GM12878 (cell line): Measurements from ENCODE around the gene DENND1B. TPM values are rescaled to one million over a fixed set of nuclear protein-coding genes. Genes with fewer than 3 reads are reported as not detected.

Experiments used
- ATAC-seq: fragments of 200-7000 bp; cut with Tn5 transposase; 3 replicates; pipeline ENCODE4 v1.9.1; 2020; ENCODE audit warnings: mild to moderate bottlenecking, moderate library complexity
- BruUV-seq: library from RNA; stranded (reverse); fragments of 400-500 nt; replicated peaks from 2 replicates; lab custom pipeline; 2021; lab: Mats Ljungman, UMichigan
- CTCF ChIA-PET: fragments of 300-600 bp; sonication (Branson Sonifier 250); formaldehyde crosslinking; extraction: SDS; loops from one replicate; lab custom pipeline; 2021; ENCODE audit warnings: inconsistent platforms; lab: Yijun Ruan, JAX
- POLR2A ChIA-PET: fragments of 350-600 bp; formaldehyde crosslinking; extraction: SDS; loops from one replicate; lab custom pipeline; 2021; ENCODE audit warnings: inconsistent platforms; lab: Charles Lee
- RAD21 ChIA-PET: fragments of 300-600 bp; sonication (Branson Sonifier 250); formaldehyde crosslinking; loops from one replicate; lab custom pipeline; 2023; ENCODE audit warnings: antibody characterized with exemption; ENCODE audit not compliant: unreplicated experiment; lab: Charles Lee
- SMC1A ChIA-PET: fragments of 300-600 bp; sonication (Branson Sonifier 250); formaldehyde crosslinking; loops from one replicate; lab custom pipeline; 2023; ENCODE audit not compliant: unreplicated experiment, uncharacterized antibody; lab: Charles Lee
- DNase-seq: peaks from one replicate; pipeline ENCODE4 v3.0.0-alpha.2; 2011; ENCODE audit warnings: low read depth, low spot score
- FAIRE-seq: peaks from 3 replicates; lab custom pipeline; 2011; peaks lifted over from hg19 to GRCh38; lab: Jason Lieb, UNC
- H2AFZ ChIP-seq: 2 replicates; pipeline ENCODE4 v1.6.0; 2011; ENCODE audit warnings: low read depth, low read length, control low read depth; ENCODE audit not compliant: control insufficient read depth
- H3K27ac ChIP-seq: 2 replicates; pipeline ENCODE4 v1.5.1; 2011; ENCODE audit warnings: control low read depth; ENCODE audit not compliant: control insufficient read depth, insufficient read depth
- H3K27me3 ChIP-seq, 2 experiments: replicated peaks in 1 of 2; 2 replicates each; pipeline versions ENCODE4 v1.6.0 to v1.6.1; 2011; ENCODE audit warnings: low read length in 1 of 2; ENCODE audit not compliant: control insufficient read depth in 2 of 2, insufficient read depth in 2 of 2
- H3K36me3 ChIP-seq, 2 experiments: 2 replicates each; pipeline ENCODE4 v1.5.1; 2011; ENCODE audit warnings: low read length in 1 of 2; ENCODE audit not compliant: control insufficient read depth in 2 of 2, insufficient read depth in 2 of 2
- H3K4me1 ChIP-seq: 2 replicates; pipeline ENCODE4 v1.6.1; 2011; ENCODE audit warnings: mild to moderate bottlenecking, low read length, moderate library complexity, mixed read lengths; ENCODE audit not compliant: control insufficient read depth, insufficient read depth
- H3K4me2 ChIP-seq: 2 replicates; pipeline ENCODE4 v1.6.0; 2011; ENCODE audit warnings: control low read depth; ENCODE audit not compliant: control insufficient read depth, insufficient read depth
- H3K4me3 ChIP-seq: fragments of 200-600 bp; sonication (generic); 2 replicates; pipeline ENCODE4 v1.5.1; 2016
- H3K79me2 ChIP-seq: 2 replicates; pipeline ENCODE4 v1.6.0; 2011; ENCODE audit warnings: low read length; ENCODE audit not compliant: control insufficient read depth, insufficient read depth
- H3K9ac ChIP-seq: 2 replicates; pipeline ENCODE4 v1.8.0; 2011; ENCODE audit warnings: low read length, control low read depth, mixed read lengths; ENCODE audit not compliant: control insufficient read depth, insufficient read depth
- H3K9me3 ChIP-seq: replicated peaks from 3 replicates; pipeline ENCODE4 v1.5.1; 2011; ENCODE audit warnings: mild to moderate bottlenecking, low read length; ENCODE audit not compliant: control insufficient read depth, insufficient read depth
- H4K20me1 ChIP-seq: 2 replicates; pipeline ENCODE4 v1.6.0; 2011; ENCODE audit not compliant: control insufficient read depth, insufficient read depth
- ATF3 ChIP-seq: IDR thresholded peaks from 2 replicates; pipeline ENCODE4 v1.6.1; 2011; ENCODE audit warnings: low read depth, mild to moderate bottlenecking, low read length, moderate library complexity, borderline replicate concordance; ENCODE audit errors: extremely low read depth
- CBX3 ChIP-seq: fragments of 200-600 bp; sonication (generic); IDR thresholded peaks from 2 replicates; pipeline ENCODE4 v1.6.1; 2016; ENCODE audit warnings: low read depth, borderline replicate concordance
- CHD4 ChIP-seq: fragments of 200-600 bp; sonication (generic); IDR thresholded peaks from 2 replicates; pipeline ENCODE4 v1.6.1; 2016; ENCODE audit warnings: mild to moderate bottlenecking
- CTCF ChIP-seq, 3 experiments: IDR thresholded peaks in 2 of 3; conservative IDR thresholded peaks in 1 of 3; 2 replicates each; pipeline ENCODE4 v1.5.1; 2011; ENCODE audit warnings: low read depth in 3 of 3, low read length in 3 of 3, mild to moderate bottlenecking in 3 of 3, control low read depth in 2 of 3, moderate library complexity in 2 of 3, inconsistent platforms in 1 of 3, mixed read lengths in 1 of 3; ENCODE audit not compliant: control insufficient read depth in 2 of 3, insufficient read depth in 1 of 3; ENCODE audit errors: extremely low read depth in 1 of 3
- EP300 ChIP-seq, 2 experiments: fragments of 150-350 bp in 1 of 2; IDR thresholded peaks; 2 replicates each; pipeline ENCODE4 v1.6.1; 2011 to 2012; ENCODE audit warnings: low read depth in 2 of 2, low read length in 2 of 2, borderline replicate concordance in 1 of 2, improper control_type of control experiment in 1 of 2, inconsistent platforms in 1 of 2; ENCODE audit not compliant: control insufficient read depth in 1 of 2
- ESRRA ChIP-seq: IDR thresholded peaks from 2 replicates; pipeline ENCODE4 v1.6.1; 2012; ENCODE audit warnings: mild to moderate bottlenecking, low read length, improper control_type of control experiment
- GATAD2B ChIP-seq: fragments of 450-650 bp; conservative IDR thresholded peaks from 2 replicates; pipeline ENCODE4 v1.6.1; 2017; ENCODE audit warnings: low read depth, mild to moderate bottlenecking, moderate library complexity
- JUNB ChIP-seq: IDR thresholded peaks from 2 replicates; pipeline ENCODE4 v1.6.1; 2016; ENCODE audit warnings: antibody characterized with exemption, mild to moderate bottlenecking
- NBN ChIP-seq: fragments of 450-650 bp; IDR thresholded peaks from 2 replicates; pipeline ENCODE4 v1.6.1; 2016
- POLR2A ChIP-seq: IDR thresholded peaks from 2 replicates; pipeline ENCODE4 v1.6.1; 2011; ENCODE audit warnings: low read depth, mild to moderate bottlenecking, low read length
- RAD51 ChIP-seq: fragments of 450-650 bp; IDR thresholded peaks from 2 replicates; pipeline ENCODE4 v1.6.1; 2016; ENCODE audit warnings: moderate library complexity, mild to moderate bottlenecking, inconsistent platforms
- RFX5 ChIP-seq: IDR thresholded peaks from 2 replicates; pipeline ENCODE4 v1.6.1; 2011; ENCODE audit warnings: low read depth, low read length, improper control_type of control experiment
- SUPT20H ChIP-seq: IDR thresholded peaks from 2 replicates; pipeline ENCODE4 v1.6.1; 2011; ENCODE audit warnings: low read depth, mild to moderate bottlenecking, low read length, moderate library complexity, borderline replicate concordance; ENCODE audit not compliant: control insufficient read depth
- TCF7 ChIP-seq: IDR thresholded peaks from 2 replicates; pipeline ENCODE4 v1.6.1; 2014; ENCODE audit warnings: antibody characterized with exemption, borderline replicate concordance
- WGBS: methylation state at CpG from one replicate; pipeline ENCODE4 v1.1.6; 2016; ENCODE audit warnings: low lambda C conversion rate; ENCODE audit not compliant: insufficient replicate concordance, insufficient coverage; ENCODE audit errors: missing lambda C conversion rate; 5-methylcytosine and 5-hydroxymethylcytosine counted together
- in situ Hi-C: fragments of 300-500 bp; cut with MboI; formaldehyde crosslinking; loops from 9 replicates; pipeline ENCODE4 v1.14.3; 2018; ENCODE audit warnings: mixed read lengths
- intact Hi-C: fragments of 100-400 bp; cut with micrococcal nuclease; formaldehyde crosslinking; loops from one replicate; pipeline ENCODE4 v1.14.2; 2022; ENCODE audit not compliant: unreplicated experiment
- polyA plus RNA-seq, 11 experiments: library from polyadenylated mRNA; depleted of rRNA in 4 of 11; unstranded in 6 of 11; stranded (reverse) in 5 of 11; fragments of >200 nt; fragmentation: Nextera tagmentation in 4 of 11; fragmentation: Illumina TruSeq in 1 of 11; extraction: Ambion mirVana in 4 of 11; extraction: Trizol in 1 of 11; gene quantifications; 1 replicate in 1 of 11; 2 replicates in 10 of 11; pipeline versions ENCODE4 v1.2.1 to v1.2.3, GENCODE V29; 2011 to 2016; ENCODE audit warnings: inconsistent platforms in 2 of 11, missing spikeins in 2 of 11, low read depth in 1 of 11
- total RNA-seq, 4 experiments: library from RNA; depleted of rRNA in 3 of 4; stranded (reverse); fragments of >200 nt in 3 of 4; fragmentation: Illumina TruSeq in 1 of 4; extraction: Trizol in 1 of 4; gene quantifications; 2 replicates each; pipeline versions ENCODE4 v1.2.1 to v1.2.3, GENCODE V29; 2013 to 2021
- TF ChIP-seq, protein P1 (sequence below): fragments of 450-650 bp; IDR thresholded peaks from 2 replicates; pipeline ENCODE4 v1.6.1; 2018; ENCODE audit warnings: borderline replicate concordance, mild to moderate bottlenecking; ENCODE audit not compliant: partially characterized antibody
- TF ChIP-seq, protein P2 (sequence below): fragments of 450-650 bp; IDR thresholded peaks from 2 replicates; pipeline ENCODE4 v1.6.1; 2014; ENCODE audit warnings: mild to moderate bottlenecking

The DENND1B gene
- total and polyA plus RNA-seq, 10 of the 15 experiments (the other 5 are each of a cell fraction or from before 2014, with no cell fraction given): 1.7 to 10.7 (median 8.0) TPM

DNA sequence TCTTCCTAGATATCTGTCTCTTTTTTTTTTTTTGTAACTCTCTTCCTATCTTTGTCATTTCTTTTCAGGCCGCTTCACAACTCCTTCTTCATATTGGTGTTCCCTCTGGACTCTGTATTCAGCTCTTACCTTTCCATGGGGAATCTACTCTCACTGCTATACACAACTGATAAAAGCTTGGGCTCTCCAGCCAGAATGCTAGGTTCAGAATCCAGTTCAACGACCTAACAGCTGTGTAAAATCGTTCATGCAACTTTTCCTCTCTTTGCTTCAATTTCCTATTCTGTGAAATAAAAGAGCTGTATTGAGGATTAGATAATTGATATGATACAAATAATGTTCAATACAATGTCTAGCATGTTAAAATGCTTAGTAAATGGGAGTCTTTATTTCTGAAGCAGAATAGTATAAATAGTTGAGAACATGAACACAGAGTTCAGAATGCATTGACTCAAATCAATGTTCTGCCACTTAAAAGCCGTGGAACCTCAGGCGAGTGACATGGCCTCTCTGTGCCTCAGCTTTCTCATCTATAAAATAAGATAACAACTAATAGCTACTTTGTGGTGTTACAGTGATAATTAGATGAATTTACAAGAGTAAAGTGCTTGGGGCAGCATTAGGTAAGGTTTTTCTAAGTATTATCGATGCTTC is 88.5 kb downstream of the DENND1B start (continued):
- TF ChIP-seq, protein P1, sequence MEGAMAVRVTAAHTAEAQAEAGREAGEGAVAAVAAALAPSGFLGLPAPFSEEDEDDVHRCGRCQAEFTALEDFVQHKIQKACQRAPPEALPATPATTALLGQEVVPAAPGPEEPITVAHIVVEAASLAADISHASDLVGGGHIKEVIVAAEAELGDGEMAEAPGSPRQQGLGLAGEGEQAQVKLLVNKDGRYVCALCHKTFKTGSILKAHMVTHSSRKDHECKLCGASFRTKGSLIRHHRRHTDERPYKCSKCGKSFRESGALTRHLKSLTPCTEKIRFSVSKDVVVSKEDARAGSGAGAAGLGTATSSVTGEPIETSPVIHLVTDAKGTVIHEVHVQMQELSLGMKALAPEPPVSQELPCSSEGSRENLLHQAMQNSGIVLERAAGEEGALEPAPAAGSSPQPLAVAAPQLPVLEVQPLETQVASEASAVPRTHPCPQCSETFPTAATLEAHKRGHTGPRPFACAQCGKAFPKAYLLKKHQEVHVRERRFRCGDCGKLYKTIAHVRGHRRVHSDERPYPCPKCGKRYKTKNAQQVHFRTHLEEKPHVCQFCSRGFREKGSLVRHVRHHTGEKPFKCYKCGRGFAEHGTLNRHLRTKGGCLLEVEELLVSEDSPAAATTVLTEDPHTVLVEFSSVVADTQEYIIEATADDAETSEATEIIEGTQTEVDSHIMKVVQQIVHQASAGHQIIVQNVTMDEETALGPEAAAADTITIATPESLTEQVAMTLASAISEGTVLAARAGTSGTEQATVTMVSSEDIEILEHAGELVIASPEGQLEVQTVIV: no peak
- TF ChIP-seq CBX3 (no peak), RAD51 (no peak), GATAD2B (no peak)
- TF ChIP-seq, all 136 proteins: peak for 0

- Histone ChIP-seq H3K9me3 (no peaks in the 10 kb centered on the region), H3K27me3 (no peaks in the 10 kb centered on the region), H3K4me2 (no peak overlapping the region), H3K4me1 (no peaks in the 10 kb centered on the region), H3K79me2 (no peaks in the 10 kb centered on the region), H3K4me3 (no peak overlapping the region), H4K20me1 (no peaks in the 10 kb centered on the region), H3K9ac (no peak overlapping the region), H3K36me3 (no peaks in the 10 kb centered on the region), H3K27ac (no peak overlapping the region), H2AFZ (no peak overlapping the region)
- in situ Hi-C loops (no loop called here), intact Hi-C loops (no loop called here)
- FAIRE-seq (no peak), DNase-seq (no peak), ATAC-seq (no peak)
- 52% methylated on average over 2 of the region's 2 CpGs for WGBS
- BruUV-seq: no TSS peak
- ChIA-PET RAD21 (no interaction called here), CTCF (no interaction called here), POLR2A (no interaction called here), SMC1A (interaction anchor here (1.4 kb wide), 1 partner anchor 183 kb away, joined by 4 read pairs; no protein-coding TSS in a partner anchor)
- TF ChIP-seq SUPT20H (no peak), POLR2A (no peak), RFX5 (no peak), NBN (no peak), ESRRA (no peak), TCF7 (no peak), EP300 (IDR thresholded peaks at IDR 0.05; ENCODE audit: borderline replicate concordance in 1 of 2, control insufficient read depth in 1 of 2, low read depth in 2 of 2, low read length in 2 of 2) (no peak), CTCF (IDR thresholded peaks at IDR 0.05 in 2 of 3, conservative IDR thresholded peaks at IDR 0.05 in 1 of 3; ENCODE audit: control insufficient read depth in 2 of 3, extremely low read depth in 1 of 3, insufficient read depth in 1 of 3, low read depth in 3 of 3, low read length in 3 of 3) (no peak), ATF3 (no peak), CHD4 (no peak), JUNB (no peak)
- TF ChIP-seq, protein P2, sequence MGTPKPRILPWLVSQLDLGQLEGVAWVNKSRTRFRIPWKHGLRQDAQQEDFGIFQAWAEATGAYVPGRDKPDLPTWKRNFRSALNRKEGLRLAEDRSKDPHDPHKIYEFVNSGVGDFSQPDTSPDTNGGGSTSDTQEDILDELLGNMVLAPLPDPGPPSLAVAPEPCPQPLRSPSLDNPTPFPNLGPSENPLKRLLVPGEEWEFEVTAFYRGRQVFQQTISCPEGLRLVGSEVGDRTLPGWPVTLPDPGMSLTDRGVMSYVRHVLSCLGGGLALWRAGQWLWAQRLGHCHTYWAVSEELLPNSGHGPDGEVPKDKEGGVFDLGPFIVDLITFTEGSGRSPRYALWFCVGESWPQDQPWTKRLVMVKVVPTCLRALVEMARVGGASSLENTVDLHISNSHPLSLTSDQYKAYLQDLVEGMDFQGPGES: no peak
Measured at GRCh38 chr1:197686231-197686630, 89.0 kb downstream of the DENND1B start.
